ENCODE measurements around the gene ATL1. TPM values are rescaled to one million over a fixed set of nuclear protein-coding genes. Genes with fewer than 3 reads are reported as not detected.
A peak's percentile ranks its signal among the peaks of the same experiment; 100 is the strongest.

ATL1 gene
- total RNA-seq, 6 experiments from 2014 or later, result 0.35 to 0.92 (median 0.48) TPM

DNA sequence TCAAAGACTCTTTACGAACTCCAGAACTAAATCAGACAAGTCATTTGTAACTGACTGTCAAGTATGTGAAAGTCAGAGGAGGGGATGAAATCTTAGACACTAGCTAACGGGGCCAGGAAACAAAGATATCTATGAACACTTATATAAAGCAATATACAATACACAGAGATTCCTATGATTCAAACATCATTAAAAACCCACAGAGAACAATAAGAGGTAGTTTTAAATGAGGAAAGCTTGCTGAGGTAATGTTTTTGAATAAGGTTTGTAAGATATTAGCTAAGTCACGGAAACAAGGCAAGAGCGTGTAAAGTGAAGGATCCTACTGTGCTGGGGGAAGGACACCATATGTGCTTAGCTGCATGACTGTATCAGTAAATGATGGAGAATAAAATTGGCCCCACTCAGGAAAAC lies 71.5 kb downstream of the ATL1 start:
- H3K9me3 Mint-ChIP-seq, result no peaks in the 10 kb centered on the region
- TF ChIP-seq, protein P1, sequence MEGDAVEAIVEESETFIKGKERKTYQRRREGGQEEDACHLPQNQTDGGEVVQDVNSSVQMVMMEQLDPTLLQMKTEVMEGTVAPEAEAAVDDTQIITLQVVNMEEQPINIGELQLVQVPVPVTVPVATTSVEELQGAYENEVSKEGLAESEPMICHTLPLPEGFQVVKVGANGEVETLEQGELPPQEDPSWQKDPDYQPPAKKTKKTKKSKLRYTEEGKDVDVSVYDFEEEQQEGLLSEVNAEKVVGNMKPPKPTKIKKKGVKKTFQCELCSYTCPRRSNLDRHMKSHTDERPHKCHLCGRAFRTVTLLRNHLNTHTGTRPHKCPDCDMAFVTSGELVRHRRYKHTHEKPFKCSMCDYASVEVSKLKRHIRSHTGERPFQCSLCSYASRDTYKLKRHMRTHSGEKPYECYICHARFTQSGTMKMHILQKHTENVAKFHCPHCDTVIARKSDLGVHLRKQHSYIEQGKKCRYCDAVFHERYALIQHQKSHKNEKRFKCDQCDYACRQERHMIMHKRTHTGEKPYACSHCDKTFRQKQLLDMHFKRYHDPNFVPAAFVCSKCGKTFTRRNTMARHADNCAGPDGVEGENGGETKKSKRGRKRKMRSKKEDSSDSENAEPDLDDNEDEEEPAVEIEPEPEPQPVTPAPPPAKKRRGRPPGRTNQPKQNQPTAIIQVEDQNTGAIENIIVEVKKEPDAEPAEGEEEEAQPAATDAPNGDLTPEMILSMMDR (IDR thresholded peaks at IDR 0.05), result no peak
- peaks cover 5% of the 10 kb centered on the region; the same call in 1 of the 2 replicates for H3K36me3 Mint-ChIP-seq (ENCODE audit: low read depth)
- no peak for DNase-seq
- peaks cover 12% of the 10 kb centered on the region for H3K4me1 Mint-ChIP-seq (ENCODE audit: low read depth)
- no peaks in the 10 kb centered on the region for H3K27me3 Mint-ChIP-seq (ENCODE audit: insufficient read depth)
- H3K27ac Mint-ChIP-seq, result peak overlapping the region; percentile 1; the same call in 1 of the 2 replicates
- no peak overlapping the region for H3K4me3 Mint-ChIP-seq

DNA sequence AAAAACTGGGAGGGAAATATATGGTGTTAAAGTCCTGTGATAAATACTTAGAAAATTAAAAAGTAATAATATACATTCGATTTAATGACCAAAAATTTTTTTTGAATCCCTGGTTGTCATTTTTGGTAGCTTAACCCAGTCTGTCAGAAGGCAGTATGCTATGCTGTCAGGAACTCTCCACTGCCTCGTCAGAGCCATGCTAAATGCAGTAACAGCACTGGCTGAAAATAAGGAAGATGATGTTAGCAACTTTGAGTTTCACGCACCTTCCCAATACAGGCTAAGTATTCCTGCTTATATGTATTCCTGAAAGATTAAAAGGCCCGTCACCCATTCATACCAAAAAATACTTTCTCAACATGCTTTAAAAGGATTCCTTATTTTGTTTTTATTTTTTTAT lies 74.0 kb downstream of the ATL1 start:
- Mint-ChIP-seq H3K9me3 (no peaks in the 10 kb centered on the region), H3K36me3 (ENCODE audit: low read depth) (peaks cover 5% of the 10 kb centered on the region; the same call in 1 of the 2 replicates), H3K27ac (no peak overlapping the region), H3K27me3 (ENCODE audit: insufficient read depth) (no peaks in the 10 kb centered on the region), H3K4me3 (no peak overlapping the region), H3K4me1 (ENCODE audit: low read depth) (peaks cover 12% of the 10 kb centered on the region)
- no peak for DNase-seq
- TF ChIP-seq, protein P1 (IDR thresholded peaks at IDR 0.05), result no peak

DNA sequence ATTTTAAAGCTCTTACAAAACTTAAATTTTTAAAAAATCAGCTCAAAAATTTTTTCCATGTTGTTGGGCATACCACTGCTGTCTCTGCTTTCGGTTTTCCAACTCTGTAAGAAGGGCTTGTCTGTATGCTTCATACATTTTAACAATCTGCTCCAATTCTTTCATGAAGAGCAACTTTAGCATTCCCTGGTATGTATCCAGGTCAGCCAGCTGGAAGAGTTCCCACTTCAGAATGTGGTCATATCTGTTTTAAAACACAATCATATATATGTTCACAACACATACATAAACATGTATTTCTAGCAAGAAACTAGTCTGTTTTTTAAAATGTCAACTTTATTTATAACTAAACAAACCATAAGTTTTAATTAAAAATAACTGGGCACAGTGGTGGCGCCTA lies 75.2 kb downstream of the ATL1 start:
- no peaks in the 10 kb centered on the region for H3K27me3 Mint-ChIP-seq (ENCODE audit: insufficient read depth)
- no peaks in the 10 kb centered on the region for H3K9me3 Mint-ChIP-seq
- DNase-seq, result no peak
- H3K36me3 Mint-ChIP-seq (ENCODE audit: low read depth), result peaks cover 5% of the 10 kb centered on the region; the same call in 1 of the 2 replicates
- TF ChIP-seq, protein P1 (IDR thresholded peaks at IDR 0.05), result no peak
- peaks cover 12% of the 10 kb centered on the region for H3K4me1 Mint-ChIP-seq (ENCODE audit: low read depth)
- H3K27ac Mint-ChIP-seq, result no peak overlapping the region
- H3K4me3 Mint-ChIP-seq, result no peak overlapping the region

DNA sequence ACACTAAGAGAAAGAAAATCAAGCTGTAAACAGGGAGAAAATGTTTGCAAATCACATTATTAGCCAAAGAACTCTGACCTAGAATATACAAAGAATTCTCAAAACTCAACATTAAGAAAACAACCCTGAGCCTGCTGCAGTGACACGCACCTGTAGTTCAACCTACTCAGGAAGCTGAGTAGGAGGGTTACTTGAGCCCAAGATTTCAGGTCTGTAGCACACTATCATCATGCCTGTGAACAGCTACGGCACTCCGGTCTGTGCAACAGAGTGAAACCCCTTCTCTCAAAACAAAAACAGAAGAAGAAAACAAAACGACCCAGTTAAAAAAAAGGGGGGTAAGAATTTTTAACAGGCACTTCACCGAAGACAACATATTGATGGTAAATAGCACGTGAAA lies 87.3 kb downstream of the ATL1 start:
- TF ChIP-seq, protein P1 (IDR thresholded peaks at IDR 0.05), result no peak
- Mint-ChIP-seq H3K27ac (no peak overlapping the region), H3K4me3 (peak overlapping the region; percentile 33), H3K27me3 (ENCODE audit: insufficient read depth) (peaks cover 2% of the 10 kb centered on the region; the same call in 1 of the 2 replicates), H3K9me3 (no peaks in the 10 kb centered on the region), H3K4me1 (ENCODE audit: low read depth) (peaks cover 58% of the 10 kb centered on the region), H3K36me3 (ENCODE audit: low read depth) (peaks cover 21% of the 10 kb centered on the region)
- DNase-seq, result no peak

DNA sequence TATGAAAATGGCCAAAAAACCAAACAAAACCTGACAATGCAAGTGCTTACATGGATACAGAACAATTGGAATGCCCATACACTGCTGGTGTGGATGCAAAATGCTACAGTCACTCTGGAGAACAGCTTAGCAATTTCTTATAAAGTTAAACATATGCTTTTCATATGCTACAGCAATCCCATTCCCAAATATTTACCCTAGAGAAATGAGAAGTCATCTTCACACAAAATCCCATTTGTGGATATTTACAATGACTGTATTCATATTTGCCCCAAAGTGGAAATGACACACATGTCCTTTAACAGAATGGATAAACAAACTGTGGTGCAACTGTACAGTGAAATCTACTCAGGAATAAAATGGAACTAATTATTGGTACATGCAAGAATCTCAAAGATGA lies 87.8 kb downstream of the ATL1 start:
- no peak for DNase-seq
- peak overlapping the region; percentile 32; the same call in 1 of the 2 replicates for H3K27ac Mint-ChIP-seq
- TF ChIP-seq, protein P1 (IDR thresholded peaks at IDR 0.05), result no peak

More for the DNA sequence above, 87.8 kb downstream of the ATL1 start:
- H3K36me3 Mint-ChIP-seq (ENCODE audit: low read depth), result peaks cover 24% of the 10 kb centered on the region
- H3K4me1 Mint-ChIP-seq (ENCODE audit: low read depth), result peaks cover 62% of the 10 kb centered on the region
- H3K27me3 Mint-ChIP-seq (ENCODE audit: insufficient read depth), result peaks cover 2% of the 10 kb centered on the region; the same call in 1 of the 2 replicates
- H3K9me3 Mint-ChIP-seq, result no peaks in the 10 kb centered on the region
- H3K4me3 Mint-ChIP-seq, result peak overlapping the region; percentile 33
